GM23338 (cell line): ENCODE results near the gene ARHGAP12. TPM values are rescaled to one million over a fixed set of nuclear protein-coding genes. Genes with fewer than 3 reads are reported as not detected.

Experiments used
- ATAC-seq: fragments of 200-7000 bp; cut with Tn5 transposase; 3 replicates; pipeline ENCODE4 v1.9.1; 2020
- DNase-seq: peaks from one replicate; pipeline ENCODE4 v3.0.0-alpha.2; 2015; ENCODE audit warnings: low spot score
- H2AFZ ChIP-seq: fragments of 200-600 bp; sonication (generic); 2 replicates; pipeline ENCODE4 v1.8.0; 2016; ENCODE audit warnings: antibody characterized with exemption, mild to moderate bottlenecking, moderate library complexity
- H3F3A ChIP-seq: fragments of 200-600 bp; sonication (generic); replicated peaks from 2 replicates; pipeline ENCODE4 v1.8.0; 2017; ENCODE audit warnings: antibody characterized with exemption, mixed run types, low read depth
- H3K27ac ChIP-seq: fragments of 200-600 bp; sonication (generic); 2 replicates; pipeline ENCODE4 v1.6.1; 2016; ENCODE audit warnings: low read depth
- H3K27me3 ChIP-seq: fragments of 200-600 bp; sonication (generic); 2 replicates; pipeline ENCODE4 v1.8.0; 2016; ENCODE audit warnings: mild to moderate bottlenecking, mixed run types, moderate library complexity; ENCODE audit not compliant: insufficient read depth
- H3K36me3 ChIP-seq: fragments of 200-600 bp; sonication (generic); 2 replicates; pipeline ENCODE4 v1.8.0; 2016; ENCODE audit warnings: mild to moderate bottlenecking; ENCODE audit not compliant: insufficient read depth
- H3K4me1 ChIP-seq: fragments of 200-600 bp; sonication (generic); 2 replicates; pipeline ENCODE4 v1.8.0; 2016; ENCODE audit warnings: mild to moderate bottlenecking, moderate library complexity; ENCODE audit not compliant: insufficient read depth
- H3K4me2 ChIP-seq: fragments of 200-600 bp; sonication (generic); 2 replicates; pipeline ENCODE4 v1.7.1; 2017; ENCODE audit warnings: mixed run types
- H3K4me3 ChIP-seq: fragments of 200-600 bp; sonication (generic); 2 replicates; pipeline ENCODE4 v1.6.1; 2016; ENCODE audit warnings: mixed run types
- H3K79me2 ChIP-seq: fragments of 200-600 bp; sonication (generic); replicated peaks from 2 replicates; pipeline ENCODE4 v1.8.0; 2017; ENCODE audit warnings: mild to moderate bottlenecking; ENCODE audit not compliant: insufficient read depth
- H3K9me2 ChIP-seq: fragments of 200-600 bp; sonication (generic); 2 replicates; pipeline ENCODE4 v1.8.0; 2017; ENCODE audit not compliant: insufficient read depth
- H4K20me1 ChIP-seq: fragments of 200-600 bp; sonication (generic); replicated peaks from 2 replicates; pipeline ENCODE4 v1.8.0; 2017; ENCODE audit warnings: mild to moderate bottlenecking; ENCODE audit not compliant: insufficient read depth
- H3K27ac Mint-ChIP-seq: 2 replicates; pipeline ENCODE4 v1.8.0; 2020; ENCODE audit warnings: inconsistent platforms, mild to moderate bottlenecking, moderate library complexity, mixed read lengths
- H3K27me3 Mint-ChIP-seq: 3 replicates; pipeline ENCODE4 v1.8.0; 2022; ENCODE audit warnings: low read depth, mild to moderate bottlenecking, moderate library complexity, mixed read lengths, inconsistent platforms; ENCODE audit not compliant: insufficient read depth, poor library complexity
- H3K36me3 Mint-ChIP-seq: 3 replicates; pipeline ENCODE4 v1.8.0; 2021; ENCODE audit warnings: low read depth, mild to moderate bottlenecking, inconsistent platforms, moderate library complexity, mixed read lengths
- H3K4me1 Mint-ChIP-seq: 3 replicates; pipeline ENCODE4 v1.8.0; 2020; ENCODE audit warnings: mild to moderate bottlenecking, inconsistent platforms, mixed read lengths
- H3K4me3 Mint-ChIP-seq: 3 replicates; pipeline ENCODE4 v1.8.0; 2021; ENCODE audit warnings: moderate library complexity, mild to moderate bottlenecking, inconsistent platforms, mixed read lengths
- H3K9me3 Mint-ChIP-seq: 3 replicates; pipeline ENCODE4 v1.8.0; 2020; ENCODE audit warnings: moderate library complexity, mild to moderate bottlenecking, inconsistent platforms, mixed read lengths
- CREB1 ChIP-seq: fragments of 250-450 bp; sonication (Bioruptor Pico); IDR thresholded peaks from 2 replicates; pipeline ENCODE4 v1.5.0; 2020; ENCODE audit warnings: low read depth, mild to moderate bottlenecking, moderate library complexity
- EZH2 ChIP-seq: fragments of 200-600 bp; sonication (generic); IDR thresholded peaks from one replicate; pipeline ENCODE4 v1.8.0; 2017; ENCODE audit warnings: antibody characterized with exemption, mild to moderate bottlenecking, low read depth; ENCODE audit not compliant: unreplicated experiment
- EZH2phosphoT487 ChIP-seq: fragments of 200-600 bp; sonication (generic); IDR thresholded peaks from one replicate; pipeline ENCODE4 v1.8.1; 2018; ENCODE audit warnings: antibody characterized with exemption; ENCODE audit not compliant: unreplicated experiment
- JUNB ChIP-seq: IDR thresholded peaks from one replicate; pipeline ENCODE4 v1.6.1; 2016; ENCODE audit warnings: antibody characterized with exemption; ENCODE audit not compliant: unreplicated experiment
- NANOG ChIP-seq: IDR thresholded peaks from 2 replicates; pipeline ENCODE4 v1.6.1; 2016; ENCODE audit warnings: antibody characterized with exemption, borderline replicate concordance
- POLR2AphosphoS5 ChIP-seq: IDR thresholded peaks from 2 replicates; pipeline ENCODE4 v1.6.1; 2016; ENCODE audit warnings: antibody characterized with exemption, low read depth
- STAT1 ChIP-seq: IDR thresholded peaks from one replicate; pipeline ENCODE4 v1.6.1; 2016; ENCODE audit warnings: antibody characterized with exemption; ENCODE audit not compliant: unreplicated experiment
- ZNF114 ChIP-seq: fragments of 250-450 bp; sonication (Bioruptor Pico); IDR thresholded peaks from 2 replicates; pipeline ENCODE4 v1.5.0; 2020; ENCODE audit warnings: mild to moderate bottlenecking, moderate library complexity
- ZNF331 ChIP-seq: fragments of 250-450 bp; sonication (Bioruptor Pico); IDR thresholded peaks from 2 replicates; pipeline ENCODE4 v1.5.0; 2020; ENCODE audit warnings: low read depth, mild to moderate bottlenecking, moderate library complexity
- polyA plus RNA-seq: library from polyadenylated mRNA; unstranded; fragments of >200 nt; fragmentation: Nextera tagmentation; extraction: Ambion mirVana; gene quantifications from 2 replicates; pipeline ENCODE4 v1.2.1, GENCODE V29; 2016
- total RNA-seq: library from RNA; depleted of rRNA; stranded (reverse); fragments of >200 nt; shearing (Covaris generic); gene quantifications from 2 replicates; pipeline ENCODE4 v1.2.3, GENCODE V29; 2014
- TF ChIP-seq, protein P1 (sequence below): IDR thresholded peaks from 2 replicates; pipeline ENCODE4 v1.6.1; 2016; ENCODE audit warnings: antibody characterized with exemption

The ARHGAP12 gene
- total and polyA plus RNA-seq, 2 experiments from 2014 or later: 27.5 to 50.7 TPM

GRCh38 chr10:31932838-31933237, 4.2 kb upstream of the ARHGAP12 start:
- peaks cover 13% of the 10 kb centered on the region for H3K4me1 Mint-ChIP-seq
- no peaks in the 10 kb centered on the region for H3K9me3 Mint-ChIP-seq
- no peaks in the 10 kb centered on the region for H3K27me3 ChIP-seq
- H3F3A ChIP-seq: no peaks in the 10 kb centered on the region
- peaks cover 5% of the 10 kb centered on the region for H3K27me3 Mint-ChIP-seq
- H3K79me2 ChIP-seq: peaks cover 5% of the 10 kb centered on the region
- DNase-seq (no peak), ATAC-seq (no peak)
- H3K4me2 ChIP-seq: no peak overlapping the region
- H3K36me3 Mint-ChIP-seq: no peaks in the 10 kb centered on the region
- no peaks in the 10 kb centered on the region for H4K20me1 ChIP-seq
- H3K4me3 ChIP-seq: no peak overlapping the region
- H3K9me2 ChIP-seq: no peaks in the 10 kb centered on the region
- H3K27ac Mint-ChIP-seq: no peak overlapping the region
- no peak overlapping the region for H3K27ac ChIP-seq
- H3K4me3 Mint-ChIP-seq: no peak overlapping the region
- no peaks in the 10 kb centered on the region for H3K36me3 ChIP-seq
- TF ChIP-seq POLR2AphosphoS5: no peak
- no peak for TF ChIP-seq ZNF331 (CRISPR knock-in tag)
- no peak for TF ChIP-seq EZH2
- TF ChIP-seq JUNB: no peak
- TF ChIP-seq ZNF114 (CRISPR knock-in tag): no peak
- no peak for TF ChIP-seq CREB1
- H2AFZ ChIP-seq: no peak overlapping the region
- peaks cover 12% of the 10 kb centered on the region for H3K4me1 ChIP-seq

DNA sequence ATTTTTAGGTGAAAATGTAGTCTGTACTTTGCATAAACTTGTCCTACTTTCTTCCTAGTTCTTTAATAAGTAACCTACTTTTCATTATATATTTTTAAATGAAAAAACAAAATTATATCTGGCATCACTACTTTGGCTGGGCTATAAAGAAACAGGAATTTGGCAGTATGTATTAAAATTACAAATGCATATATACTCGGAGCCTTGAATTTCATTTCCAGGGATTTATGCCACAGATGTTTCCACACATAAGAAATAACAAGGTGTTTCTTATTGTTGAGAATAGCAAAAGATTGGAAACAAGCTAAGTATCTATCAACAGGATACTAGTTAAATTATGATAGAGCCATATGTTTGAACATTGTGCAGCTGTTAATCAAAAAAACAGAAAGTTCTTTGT, 2.2 kb upstream of the ARHGAP12 start:
- DNase-seq (no peak), ATAC-seq (no peak)
- Mint-ChIP-seq H3K36me3 (no peaks in the 10 kb centered on the region), H3K4me1 (peaks cover 28% of the 10 kb centered on the region), H3K27me3 (peaks cover 6% of the 10 kb centered on the region), H3K9me3 (no peaks in the 10 kb centered on the region), H3K4me3 (no peak overlapping the region), H3K27ac (no peak overlapping the region)
- no peak overlapping the region for H3K4me2 ChIP-seq
- TF ChIP-seq CREB1: no peak
- TF ChIP-seq STAT1: no peak
- TF ChIP-seq POLR2AphosphoS5: no peak
- TF ChIP-seq, protein P1, sequence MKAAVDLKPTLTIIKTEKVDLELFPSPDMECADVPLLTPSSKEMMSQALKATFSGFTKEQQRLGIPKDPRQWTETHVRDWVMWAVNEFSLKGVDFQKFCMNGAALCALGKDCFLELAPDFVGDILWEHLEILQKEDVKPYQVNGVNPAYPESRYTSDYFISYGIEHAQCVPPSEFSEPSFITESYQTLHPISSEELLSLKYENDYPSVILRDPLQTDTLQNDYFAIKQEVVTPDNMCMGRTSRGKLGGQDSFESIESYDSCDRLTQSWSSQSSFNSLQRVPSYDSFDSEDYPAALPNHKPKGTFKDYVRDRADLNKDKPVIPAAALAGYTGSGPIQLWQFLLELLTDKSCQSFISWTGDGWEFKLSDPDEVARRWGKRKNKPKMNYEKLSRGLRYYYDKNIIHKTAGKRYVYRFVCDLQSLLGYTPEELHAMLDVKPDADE: no peak
- no peak overlapping the region for H2AFZ ChIP-seq
- no peaks in the 10 kb centered on the region for H3K36me3 ChIP-seq
- peaks cover 24% of the 10 kb centered on the region for H3K79me2 ChIP-seq
- no peak overlapping the region for H3K27ac ChIP-seq
- H3K27me3 ChIP-seq: no peaks in the 10 kb centered on the region
- H3F3A ChIP-seq: no peaks in the 10 kb centered on the region
- H4K20me1 ChIP-seq: no peaks in the 10 kb centered on the region; the same call in 1 of the 2 replicates
- H3K4me1 ChIP-seq: peaks cover 25% of the 10 kb centered on the region
- H3K4me3 ChIP-seq: no peak overlapping the region
- no peaks in the 10 kb centered on the region for H3K9me2 ChIP-seq

DNA sequence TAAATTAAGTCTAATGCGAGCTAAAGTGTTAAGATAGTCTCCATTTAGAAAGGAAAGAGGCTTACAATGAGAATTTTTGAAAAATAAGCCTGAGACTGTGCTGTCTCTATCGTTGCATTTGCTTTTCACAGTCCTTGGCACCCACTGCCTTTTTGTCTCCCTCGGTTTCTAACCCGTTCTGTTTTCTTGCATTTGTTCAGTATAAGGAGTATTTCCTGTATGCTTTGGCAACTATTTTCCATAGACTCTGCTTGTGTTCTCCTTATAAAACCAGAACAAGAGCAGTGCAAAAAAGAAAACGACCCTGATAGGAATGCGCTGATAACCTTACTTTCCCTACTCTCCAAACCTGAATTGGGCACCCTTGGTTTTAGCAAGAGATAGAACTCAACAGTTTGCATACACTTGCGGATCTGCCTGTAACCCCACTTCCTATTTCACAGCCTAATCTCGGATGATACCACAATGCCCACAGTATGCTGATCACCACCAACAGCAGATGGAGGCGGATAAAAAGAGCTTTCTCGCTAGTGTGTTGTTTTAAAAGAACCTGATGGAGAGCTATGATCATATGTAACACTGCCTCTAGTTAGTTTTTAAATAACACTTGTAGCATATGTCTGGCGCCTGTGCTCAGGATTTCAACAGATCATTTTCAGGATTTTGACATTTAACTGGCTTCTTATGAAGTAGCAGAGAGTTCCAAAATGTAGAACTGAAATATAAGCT, 1.6 kb upstream of the ARHGAP12 start:
- H3K4me3 ChIP-seq: peak overlapping the region; percentile 96
- H3K9me2 ChIP-seq: no peaks in the 10 kb centered on the region
- peaks cover 32% of the 10 kb centered on the region for H3K4me1 Mint-ChIP-seq
- H3K27me3 ChIP-seq: no peaks in the 10 kb centered on the region
- H2AFZ ChIP-seq: no peak overlapping the region
- H3K27me3 Mint-ChIP-seq: peaks cover 6% of the 10 kb centered on the region
- H3K27ac Mint-ChIP-seq: no peak overlapping the region
- H3K4me1 ChIP-seq: peaks cover 32% of the 10 kb centered on the region
- no peaks in the 10 kb centered on the region for H3K36me3 ChIP-seq
- no peaks in the 10 kb centered on the region for H3K36me3 Mint-ChIP-seq
- no peaks in the 10 kb centered on the region for H3F3A ChIP-seq
- H3K27ac ChIP-seq: no peak overlapping the region
- H3K4me2 ChIP-seq: peak overlapping the region; percentile 99
- peak overlapping the region; percentile 84 for H3K4me3 Mint-ChIP-seq
- DNase-seq: no peak
- H4K20me1 ChIP-seq: peaks cover 5% of the 10 kb centered on the region; the same call in 1 of the 2 replicates
- peaks cover 31% of the 10 kb centered on the region for H3K79me2 ChIP-seq
- no peaks in the 10 kb centered on the region for H3K9me3 Mint-ChIP-seq
- no peak for ATAC-seq
- TF ChIP-seq STAT1: no peak
- TF ChIP-seq NANOG: no peak
- no peak for TF ChIP-seq EZH2phosphoT487
